Hepatocyte (in vitro differentiated cells): ENCODE measurements around the gene ARL14EPL. TPM values are rescaled to one million over a fixed set of nuclear protein-coding genes. Genes with fewer than 3 reads are reported as not detected.

Experiments used
- DNase-seq: peaks from one replicate; pipeline ENCODE4 v3.0.0-alpha.2; 2016; ENCODE audit warnings: low spot score
- H2AFZ ChIP-seq: fragments of 200-600 bp; sonication (generic); 2 replicates; pipeline ENCODE4 v1.6.0; 2016; ENCODE audit warnings: antibody characterized with exemption, mild to moderate bottlenecking
- H3K27ac ChIP-seq: fragments of 200-600 bp; sonication (generic); 2 replicates; pipeline ENCODE4 v1.5.1; 2016; ENCODE audit warnings: mild to moderate bottlenecking
- H3K27me3 ChIP-seq: fragments of 200-600 bp; sonication (generic); 2 replicates; pipeline ENCODE4 v1.6.1; 2016
- H3K36me3 ChIP-seq: fragments of 200-600 bp; sonication (generic); replicated peaks from 2 replicates; pipeline ENCODE4 v1.5.1; 2016; ENCODE audit warnings: low read depth; ENCODE audit not compliant: insufficient read depth
- H3K4me1 ChIP-seq: fragments of 200-600 bp; sonication (generic); 2 replicates; pipeline ENCODE4 v1.5.1; 2016; ENCODE audit warnings: mild to moderate bottlenecking, moderate library complexity; ENCODE audit not compliant: insufficient read depth
- H3K4me2 ChIP-seq: fragments of 200-600 bp; sonication (generic); 2 replicates; pipeline ENCODE4 v1.6.0; 2016
- H3K4me3 ChIP-seq: fragments of 200-600 bp; sonication (generic); 2 replicates; pipeline ENCODE4 v1.5.1; 2016; ENCODE audit warnings: mild to moderate bottlenecking
- H3K79me2 ChIP-seq: fragments of 200-600 bp; sonication (generic); 2 replicates; pipeline ENCODE4 v1.6.0; 2017; ENCODE audit warnings: mild to moderate bottlenecking
- H3K9me2 ChIP-seq: fragments of 200-600 bp; sonication (generic); replicated peaks from 2 replicates; pipeline ENCODE4 v1.6.0; 2017; ENCODE audit warnings: mild to moderate bottlenecking; ENCODE audit not compliant: insufficient read depth
- H3K9me3 ChIP-seq: fragments of 200-600 bp; sonication (generic); 2 replicates; pipeline ENCODE4 v1.5.1; 2016; ENCODE audit warnings: low read depth, mild to moderate bottlenecking
- H4K20me1 ChIP-seq: fragments of 200-600 bp; sonication (generic); 2 replicates; pipeline ENCODE4 v1.6.0; 2016; ENCODE audit warnings: mild to moderate bottlenecking; ENCODE audit not compliant: insufficient read depth, poor library complexity, severe bottlenecking
- EZH2 ChIP-seq: fragments of 200-600 bp; sonication (generic); IDR thresholded peaks from 2 replicates; pipeline ENCODE4 v1.6.1; 2016; ENCODE audit warnings: antibody characterized with exemption, mild to moderate bottlenecking, borderline replicate concordance
- EZH2phosphoT487 ChIP-seq: fragments of 200-600 bp; sonication (generic); IDR thresholded peaks from one replicate; pipeline ENCODE4 v1.6.1; 2018; ENCODE audit warnings: antibody characterized with exemption, mild to moderate bottlenecking, low read depth, moderate library complexity; ENCODE audit not compliant: unreplicated experiment, severe bottlenecking
- WGBS: methylation state at CpG from one replicate; pipeline ENCODE4 v1.1.6; 2016; ENCODE audit warnings: low lambda C conversion rate; ENCODE audit errors: missing lambda C conversion rate; 5-methylcytosine and 5-hydroxymethylcytosine counted together
- polyA plus RNA-seq: library from polyadenylated mRNA; unstranded; fragments of >200 nt; fragmentation: Nextera tagmentation; extraction: Ambion mirVana; gene quantifications from 2 replicates; pipeline ENCODE4 v1.2.1, GENCODE V29; 2016
- total RNA-seq: library from RNA; depleted of rRNA; stranded (reverse); fragments of >200 nt; gene quantifications from 2 replicates; pipeline ENCODE4 v1.2.3, GENCODE V29; 2014
- TF ChIP-seq, protein P1 (sequence below): fragments of 200-600 bp; sonication (generic); IDR thresholded peaks from 2 replicates; pipeline ENCODE4 v1.5.1; 2016; ENCODE audit warnings: antibody characterized with exemption, mild to moderate bottlenecking; ENCODE audit not compliant: poor library complexity

Gene ARL14EPL
- total and polyA plus RNA-seq, 2 experiments from 2014 or later = 0.07 TPM; not detected in 1

DNA sequence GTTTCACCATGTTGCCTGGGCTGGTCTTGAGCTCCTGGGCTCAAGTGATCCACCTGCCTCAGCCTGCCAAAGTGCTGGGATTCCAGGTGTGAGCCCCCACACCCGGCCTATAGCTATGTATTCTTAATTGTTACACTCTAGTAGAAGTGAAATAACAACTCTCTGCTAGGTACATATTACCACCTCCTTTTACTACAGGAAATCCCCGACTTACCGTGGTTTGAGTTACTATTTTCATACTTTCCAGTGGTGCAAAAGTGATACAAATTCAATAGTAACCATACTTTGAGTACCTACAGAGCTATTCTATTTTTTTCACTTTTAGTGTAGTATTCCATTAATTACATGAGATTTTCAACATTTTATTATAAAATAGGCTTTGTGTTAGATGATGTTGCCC, 719 bp downstream of the ARL14EPL start:
- Histone ChIP-seq H4K20me1 (no peaks in the 10 kb centered on the region), H2AFZ (no peak overlapping the region), H3K4me2 (no peak overlapping the region), H3K9me2 (no peaks in the 10 kb centered on the region), H3K4me1 (peaks cover 5% of the 10 kb centered on the region), H3K27ac (no peak overlapping the region), H3K4me3 (no peak overlapping the region), H3K36me3 (no peaks in the 10 kb centered on the region), H3K9me3 (no peaks in the 10 kb centered on the region), H3K79me2 (no peaks in the 10 kb centered on the region), H3K27me3 (no peaks in the 10 kb centered on the region)
- 88% methylated on average over 3 of the region's 3 CpGs for WGBS
- no peak for DNase-seq
- TF ChIP-seq EZH2 = no peak
- TF ChIP-seq, protein P1, sequence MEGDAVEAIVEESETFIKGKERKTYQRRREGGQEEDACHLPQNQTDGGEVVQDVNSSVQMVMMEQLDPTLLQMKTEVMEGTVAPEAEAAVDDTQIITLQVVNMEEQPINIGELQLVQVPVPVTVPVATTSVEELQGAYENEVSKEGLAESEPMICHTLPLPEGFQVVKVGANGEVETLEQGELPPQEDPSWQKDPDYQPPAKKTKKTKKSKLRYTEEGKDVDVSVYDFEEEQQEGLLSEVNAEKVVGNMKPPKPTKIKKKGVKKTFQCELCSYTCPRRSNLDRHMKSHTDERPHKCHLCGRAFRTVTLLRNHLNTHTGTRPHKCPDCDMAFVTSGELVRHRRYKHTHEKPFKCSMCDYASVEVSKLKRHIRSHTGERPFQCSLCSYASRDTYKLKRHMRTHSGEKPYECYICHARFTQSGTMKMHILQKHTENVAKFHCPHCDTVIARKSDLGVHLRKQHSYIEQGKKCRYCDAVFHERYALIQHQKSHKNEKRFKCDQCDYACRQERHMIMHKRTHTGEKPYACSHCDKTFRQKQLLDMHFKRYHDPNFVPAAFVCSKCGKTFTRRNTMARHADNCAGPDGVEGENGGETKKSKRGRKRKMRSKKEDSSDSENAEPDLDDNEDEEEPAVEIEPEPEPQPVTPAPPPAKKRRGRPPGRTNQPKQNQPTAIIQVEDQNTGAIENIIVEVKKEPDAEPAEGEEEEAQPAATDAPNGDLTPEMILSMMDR = no peak

DNA sequence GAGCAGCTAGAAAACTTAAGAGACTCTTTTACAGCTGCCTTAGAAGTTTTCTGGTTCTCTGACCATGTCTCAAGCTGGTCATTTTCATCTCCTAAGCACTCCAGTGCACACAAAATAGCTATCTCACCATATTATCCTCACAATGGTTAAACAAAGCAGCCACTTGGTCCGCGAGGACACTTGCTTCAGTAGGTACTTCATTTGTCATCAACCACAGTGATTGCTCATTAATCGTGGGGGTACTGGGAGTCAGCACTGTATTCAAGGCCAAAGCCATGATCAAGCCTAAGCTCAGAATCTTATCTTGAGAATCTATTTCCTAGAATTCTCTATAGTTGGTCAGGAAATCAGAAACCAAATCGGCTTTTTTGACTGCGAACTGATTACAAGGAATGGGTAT, 2.9 kb downstream of the ARL14EPL start:
- DNase-seq = no peak
- Histone ChIP-seq H3K9me2 (no peaks in the 10 kb centered on the region), H3K27me3 (no peaks in the 10 kb centered on the region), H3K27ac (peak overlapping the region; percentile 75), H4K20me1 (no peaks in the 10 kb centered on the region), H2AFZ (no peak overlapping the region), H3K36me3 (no peaks in the 10 kb centered on the region), H3K4me2 (no peak overlapping the region), H3K79me2 (no peaks in the 10 kb centered on the region), H3K4me1 (peaks cover 5% of the 10 kb centered on the region), H3K9me3 (no peaks in the 10 kb centered on the region), H3K4me3 (no peak overlapping the region)
- TF ChIP-seq EZH2phosphoT487 = no peak
- 92% methylated on average over 5 of the region's 5 CpGs for WGBS

DNA sequence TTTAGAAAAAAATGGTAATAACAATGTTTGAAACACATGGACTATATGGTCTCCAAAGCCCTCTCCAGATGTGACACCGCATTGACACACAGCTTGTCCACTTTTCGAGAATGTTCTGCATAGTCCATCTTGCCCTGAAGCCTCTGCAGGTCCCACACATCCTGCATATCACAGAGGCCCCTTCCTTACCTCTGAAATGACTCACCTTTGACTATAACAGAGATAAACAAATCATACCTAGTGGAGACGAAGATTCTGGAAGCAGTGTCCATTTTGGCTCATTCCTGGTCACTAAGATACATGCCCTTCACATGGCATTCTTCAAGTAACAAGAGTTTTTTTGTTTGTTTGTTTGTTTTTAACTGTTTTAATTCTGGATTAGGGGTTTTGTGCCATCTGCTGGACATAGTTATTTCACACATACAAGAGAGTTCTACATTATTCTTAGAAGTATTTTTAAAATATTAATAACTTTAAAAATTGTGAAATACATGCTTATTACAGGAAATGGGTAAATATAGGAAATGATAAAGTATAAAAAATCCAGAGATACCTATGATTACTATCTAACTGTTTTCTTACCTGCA, 5.1 kb downstream of the ARL14EPL start:
- Histone ChIP-seq H3K9me2 (no peaks in the 10 kb centered on the region), H3K79me2 (no peaks in the 10 kb centered on the region), H4K20me1 (no peaks in the 10 kb centered on the region), H3K4me1 (peaks cover 5% of the 10 kb centered on the region), H3K36me3 (no peaks in the 10 kb centered on the region), H3K9me3 (no peaks in the 10 kb centered on the region), H3K27ac (peak overlapping the region; percentile 69), H3K27me3 (no peaks in the 10 kb centered on the region), H2AFZ (no peak overlapping the region), H3K4me3 (no peak overlapping the region), H3K4me2 (no peak overlapping the region)
- TF ChIP-seq EZH2phosphoT487 (no peak), EZH2 (no peak)
- TF ChIP-seq, protein P1 = peak; percentile 29
- DNase-seq = no peak
- 74% methylated on average over 3 of the region's 3 CpGs for WGBS

DNA sequence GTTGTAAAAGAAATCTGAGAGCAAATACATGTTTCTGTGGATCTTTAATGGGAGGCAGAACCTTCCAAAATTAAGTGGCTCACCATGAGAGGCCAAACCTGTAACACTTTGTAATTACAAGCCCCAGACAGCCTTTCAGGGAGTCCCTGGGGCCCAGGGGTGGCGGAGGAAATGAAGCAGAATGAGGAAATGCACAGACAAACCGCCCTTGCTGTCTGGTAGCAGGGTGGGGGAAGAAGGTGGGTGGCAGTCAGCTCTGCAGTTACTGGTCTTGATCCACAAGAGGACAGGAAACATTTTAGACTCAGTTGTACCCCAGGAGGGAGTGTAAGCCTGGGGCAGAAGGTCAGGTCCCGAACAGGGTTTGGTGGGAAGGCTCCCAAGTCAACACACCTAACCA, 6.5 kb downstream of the ARL14EPL start:
- Histone ChIP-seq H3K79me2 (no peaks in the 10 kb centered on the region), H4K20me1 (no peaks in the 10 kb centered on the region), H3K9me2 (no peaks in the 10 kb centered on the region), H3K4me3 (no peak overlapping the region), H3K9me3 (no peaks in the 10 kb centered on the region), H2AFZ (no peak overlapping the region), H3K27ac (no peak overlapping the region), H3K27me3 (no peaks in the 10 kb centered on the region), H3K4me2 (no peak overlapping the region), H3K36me3 (no peaks in the 10 kb centered on the region), H3K4me1 (peaks cover 5% of the 10 kb centered on the region)
- 91% methylated on average over 3 of the region's 3 CpGs for WGBS
- no peak for DNase-seq
- TF ChIP-seq EZH2 (no peak), EZH2phosphoT487 (no peak)
- TF ChIP-seq, protein P1 = no peak
